Peyer's patch (tissue), 4 donors: ENCODE measurements around the gene MAGEH1.

ENCODE experiments used
- CTCF ChIP-seq, 6 experiments: fragments of 450-650 bp in 4 of 6; fragments of 200-600 bp in 2 of 6; sonication (generic) in 1 of 6; IDR thresholded peaks; one replicate each; pipeline ENCODE4 v1.5.1; 2017 to 2019; ENCODE audit warnings: antibody characterized with exemption in 6 of 6, mild to moderate bottlenecking in 3 of 6, moderate library complexity in 1 of 6
- POLR2A ChIP-seq, 2 donors: fragments of 450-650 bp; IDR thresholded peaks; one replicate each; pipeline ENCODE4 v1.5.1; 2017; ENCODE audit warnings: antibody characterized with exemption in 2 of 2, mild to moderate bottlenecking in 2 of 2, moderate library complexity in 2 of 2

GRCh38 chrX:55488593-55489313 lies 36.8 kb downstream of the MAGEH1 start:
- TF ChIP-seq POLR2A (IDR thresholded peaks at IDR 0.05) (no peak), CTCF (IDR thresholded peaks at IDR 0.05) (no peak)
